HG03095 (cell line): ENCODE results near the gene NOTCH3.

Source experiments
- ATAC-seq: cut with Tn5 transposase; IDR thresholded peaks from one replicate; pipeline ENCODE4 v1.9.1; 2021; ENCODE audit warnings: moderate library complexity; ENCODE audit not compliant: unreplicated experiment

NOTCH3 gene

DNA sequence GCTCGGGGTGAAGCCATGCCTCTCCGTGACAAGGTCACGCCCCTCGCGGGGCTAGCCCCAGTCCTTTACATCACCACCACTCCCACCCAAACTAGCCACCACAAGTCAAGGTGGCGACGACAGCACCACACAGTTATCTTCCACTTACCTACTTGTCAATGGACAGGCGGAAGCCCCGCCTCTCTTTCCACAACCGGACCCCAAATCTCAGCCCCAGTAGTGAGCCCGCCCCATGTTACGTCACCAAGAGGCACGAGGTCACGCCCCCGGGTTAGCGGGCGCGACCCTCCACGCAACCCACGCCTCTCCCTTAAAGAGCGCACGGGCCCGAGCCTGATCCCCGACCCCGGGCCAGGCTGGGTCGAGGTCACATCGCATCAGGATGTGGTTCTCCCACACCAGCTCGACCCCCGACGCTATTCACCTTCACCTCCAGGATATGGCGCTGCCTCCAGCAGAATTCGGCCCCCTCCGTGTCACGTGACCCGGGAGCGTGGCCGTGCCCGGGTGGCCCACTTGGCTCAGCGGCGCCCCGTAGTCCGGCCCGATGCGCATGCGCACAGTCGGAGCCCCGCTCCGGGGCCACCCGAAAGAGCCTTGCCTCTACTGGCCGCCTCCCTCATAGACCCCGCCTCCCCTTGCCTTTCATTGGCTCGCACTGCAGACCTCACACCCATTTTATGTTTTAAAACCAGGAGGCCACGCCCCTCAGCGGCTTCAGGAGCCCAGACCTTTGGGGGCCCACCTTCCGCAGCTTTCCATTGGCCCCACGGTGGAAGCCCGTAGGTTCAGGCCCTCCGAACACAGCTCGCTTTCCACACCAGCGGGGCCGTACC lies 75.3 kb downstream of the NOTCH3 start:
- peak; percentile 71 for ATAC-seq

DNA sequence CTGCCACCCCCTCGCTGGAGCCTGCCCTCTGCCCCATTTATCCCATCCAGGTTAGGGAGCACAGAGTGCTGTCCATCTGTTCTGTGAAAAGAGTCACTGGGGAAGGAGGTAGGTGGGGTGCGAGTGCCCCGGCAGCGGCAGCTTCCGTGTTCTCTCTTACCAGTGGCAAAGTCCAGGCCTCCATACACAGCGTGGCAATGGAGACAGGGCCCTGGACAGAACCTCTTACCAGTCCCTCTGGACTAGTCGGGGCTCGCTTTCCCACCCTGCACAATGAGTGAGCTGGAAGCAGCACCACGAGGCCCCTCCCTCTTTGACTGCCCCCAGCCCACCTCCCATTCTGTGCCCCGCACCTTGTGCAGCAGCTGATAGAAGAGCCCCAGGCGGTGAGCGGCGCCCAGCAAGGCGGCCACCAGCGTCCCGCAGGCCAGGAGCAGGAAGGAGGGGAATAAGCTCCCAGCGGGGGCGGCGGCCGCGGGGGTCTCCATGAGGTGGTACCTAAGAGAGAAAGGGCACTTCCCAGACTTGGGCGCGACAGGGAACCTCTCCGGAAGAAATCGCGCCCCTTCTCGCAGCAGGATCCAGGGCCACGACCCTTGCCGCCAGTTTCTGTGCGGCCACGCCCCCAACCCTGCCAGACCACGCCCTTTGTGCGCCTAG lies 76.1 kb downstream of the NOTCH3 start:
- ATAC-seq = no peak

DNA sequence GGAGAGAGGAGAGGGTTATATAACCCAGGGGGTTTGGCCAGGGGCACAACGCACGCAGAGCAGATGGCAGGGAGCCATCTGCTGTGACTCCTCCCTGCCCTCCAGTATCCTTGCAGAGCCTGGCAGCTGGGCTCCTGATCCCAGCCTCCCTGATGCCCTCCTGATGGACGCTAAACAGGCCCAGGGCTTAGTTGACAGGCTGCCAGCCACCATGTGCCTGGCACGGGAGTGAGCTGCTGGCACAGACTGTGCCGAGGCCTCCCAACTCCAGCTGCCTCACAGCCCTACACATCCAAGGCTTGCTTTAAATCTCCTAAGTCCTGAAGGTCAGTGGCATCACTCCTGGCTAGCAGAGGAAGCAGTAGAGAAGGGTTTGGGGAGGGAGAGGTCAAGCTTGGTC lies 76.9 kb downstream of the NOTCH3 start:
- no peak for ATAC-seq

DNA sequence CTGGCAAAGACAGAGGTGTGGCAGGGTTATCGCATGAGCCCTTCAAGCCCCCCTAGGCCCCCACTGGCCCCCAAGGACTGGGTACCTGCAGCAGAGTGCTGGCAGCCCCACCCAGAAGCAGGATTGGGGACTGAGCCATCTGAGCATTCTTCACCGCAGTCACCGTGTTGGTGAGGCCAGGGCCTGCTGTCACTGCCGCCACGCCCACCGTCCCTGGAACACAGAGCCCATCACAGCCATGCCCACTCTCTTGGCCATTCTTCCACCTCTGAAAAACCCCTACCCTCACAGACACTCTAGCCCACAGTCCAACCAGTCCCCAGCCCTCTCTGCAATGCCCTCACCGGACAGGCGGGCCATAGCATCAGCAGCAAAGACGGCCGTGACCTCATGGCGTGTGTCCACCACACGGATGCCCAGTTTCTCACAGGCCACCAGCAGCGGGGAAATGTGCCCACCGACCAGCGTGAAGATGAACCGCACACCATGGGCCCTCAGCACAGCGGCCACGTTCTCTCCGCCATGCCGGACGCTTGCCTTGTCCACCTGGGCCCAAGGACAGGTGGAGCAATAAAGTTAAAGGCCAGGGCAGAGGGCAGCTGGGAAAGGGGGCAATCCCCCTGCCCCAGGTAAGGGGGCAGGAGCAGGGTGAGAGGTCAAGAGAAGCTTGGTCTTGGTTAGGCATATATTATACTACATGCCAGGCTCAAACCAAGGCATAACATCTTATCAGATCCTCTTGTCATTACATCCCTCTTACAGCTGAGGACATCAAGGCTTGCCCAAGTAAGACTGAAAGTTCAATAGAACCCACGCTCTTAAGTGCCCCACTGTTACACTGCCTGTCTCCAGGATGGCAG lies 77.5 kb downstream of the NOTCH3 start:
- no peak for ATAC-seq

DNA sequence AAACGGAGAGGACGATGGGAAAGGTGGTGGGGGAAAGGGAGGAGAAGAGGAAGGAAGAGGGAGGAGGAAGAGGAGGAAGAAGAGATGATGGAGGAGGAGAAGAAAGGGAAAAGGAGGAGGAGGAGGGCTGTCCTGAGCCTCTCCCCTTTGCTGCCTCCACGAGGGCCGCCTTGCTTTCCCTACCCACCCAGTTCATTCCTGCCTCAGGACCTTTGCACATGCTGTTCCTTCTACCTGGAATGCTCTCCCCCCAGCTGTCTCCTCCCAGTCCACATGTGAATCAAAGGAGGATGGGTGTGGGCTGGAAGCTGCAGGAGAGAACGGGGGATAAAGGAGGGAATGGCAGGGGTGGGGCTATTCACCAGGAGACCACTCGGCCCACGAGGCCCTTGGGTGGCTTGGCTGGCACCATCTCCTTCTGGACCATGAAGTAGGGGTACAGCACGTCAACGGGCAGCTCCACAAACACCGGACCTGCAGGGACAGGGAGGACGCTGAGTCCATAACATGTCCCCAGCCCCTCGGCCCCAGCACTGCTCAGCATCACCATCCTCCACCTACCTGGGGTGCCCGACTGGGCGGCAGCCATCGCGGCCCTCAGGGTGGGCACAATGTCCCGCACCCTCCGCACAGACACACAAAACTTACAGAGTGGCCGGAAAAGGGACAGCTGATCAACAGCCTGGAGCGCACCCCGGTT lies 78.3 kb downstream of the NOTCH3 start:
- no peak for ATAC-seq

DNA sequence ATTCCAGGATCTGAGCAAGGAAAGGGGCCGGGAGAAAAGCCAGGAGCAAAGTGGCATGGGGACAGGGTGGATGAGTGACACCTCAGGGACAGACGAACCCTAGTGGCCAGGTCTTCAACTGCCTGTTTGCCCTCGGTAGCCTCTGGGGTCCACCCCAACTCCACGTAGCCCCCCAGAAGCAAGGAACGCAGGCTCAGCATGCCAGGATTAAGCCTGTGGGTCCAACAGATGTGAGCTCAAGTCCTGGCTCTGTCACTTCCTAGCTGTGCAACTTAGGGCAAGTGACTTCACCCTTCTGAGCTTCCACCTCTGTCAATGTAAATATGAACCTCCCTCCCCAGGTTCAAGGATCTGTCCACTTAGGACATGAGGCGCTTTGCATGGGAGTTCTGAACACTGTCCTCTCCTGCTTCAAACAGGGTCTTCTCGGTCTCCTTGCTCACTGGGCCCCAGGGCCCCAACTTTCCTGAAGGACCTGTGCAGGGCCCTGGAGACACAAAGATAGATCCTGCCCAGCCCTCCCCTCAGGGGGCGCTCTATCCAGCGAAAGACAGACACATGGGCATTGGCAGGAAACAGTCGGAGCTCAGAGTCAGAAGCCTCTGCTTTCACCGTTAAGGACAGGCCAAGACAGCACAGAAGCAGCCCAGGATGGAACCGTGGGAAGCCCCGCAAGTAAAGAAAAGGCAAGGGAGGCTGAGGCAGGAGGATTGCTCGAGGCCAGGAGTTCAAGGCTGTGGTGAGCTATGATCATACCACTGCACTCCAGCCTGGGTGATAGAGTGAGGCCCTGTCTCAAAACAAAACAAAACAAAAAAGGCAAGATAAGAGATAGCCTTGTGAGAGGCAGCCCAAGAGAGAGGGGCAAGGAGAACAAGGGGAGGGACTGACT lies 80.4 kb downstream of the NOTCH3 start:
- no peak for ATAC-seq

DNA sequence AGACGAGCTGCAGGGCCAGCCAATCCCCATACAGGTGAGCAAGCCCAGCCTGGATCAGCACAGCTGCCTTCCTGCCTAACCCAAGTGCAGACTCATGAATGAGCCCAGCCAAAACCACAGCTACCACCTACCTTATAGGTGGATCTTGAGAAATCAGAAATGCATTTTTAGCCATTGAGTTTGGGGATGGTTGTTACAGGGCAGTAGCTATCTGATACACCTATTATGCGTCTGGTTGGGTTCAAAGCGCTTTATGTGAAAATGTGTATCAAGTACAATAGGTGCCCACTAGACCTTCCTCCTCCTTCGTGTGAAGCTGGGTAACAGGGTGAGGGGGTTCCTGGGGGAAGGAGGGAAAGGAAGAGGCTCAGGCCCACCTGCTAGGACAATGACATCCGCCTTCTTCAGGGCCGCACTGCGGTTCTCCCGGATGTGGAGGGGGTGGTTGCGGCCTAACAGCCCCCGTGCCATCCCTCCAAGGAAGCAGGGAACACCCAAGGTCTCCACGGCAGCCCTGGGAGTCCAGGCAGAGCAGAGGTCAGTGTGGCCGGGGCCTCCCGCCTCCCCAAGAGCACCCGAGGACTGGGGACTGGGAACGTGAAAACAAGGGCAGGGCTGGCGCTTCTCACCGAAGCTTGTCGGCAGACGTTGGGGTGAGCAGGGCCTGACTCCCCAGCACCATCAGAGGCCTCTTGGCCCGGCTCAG lies 81.9 kb downstream of the NOTCH3 start:
- no peak for ATAC-seq

DNA sequence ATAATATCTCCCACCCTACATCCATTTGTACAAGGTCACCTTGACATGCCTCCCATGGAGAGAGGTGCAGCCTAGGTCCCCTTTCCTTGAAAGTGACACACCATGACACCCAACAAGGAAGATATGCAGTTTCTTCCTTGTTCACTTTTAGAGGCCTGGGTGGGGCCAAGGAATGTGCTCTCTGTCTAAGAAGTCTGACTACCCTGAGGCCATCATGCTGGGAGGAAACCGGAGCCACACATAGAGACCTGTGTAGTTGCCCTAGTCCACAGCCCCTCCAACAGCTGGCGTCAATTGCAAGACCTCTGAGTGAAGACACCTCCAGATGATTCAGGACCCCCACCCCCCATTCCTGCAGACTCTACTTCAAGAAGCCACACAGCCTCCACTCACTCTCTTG lies 82.5 kb downstream of the NOTCH3 start:
- no peak for ATAC-seq

DNA sequence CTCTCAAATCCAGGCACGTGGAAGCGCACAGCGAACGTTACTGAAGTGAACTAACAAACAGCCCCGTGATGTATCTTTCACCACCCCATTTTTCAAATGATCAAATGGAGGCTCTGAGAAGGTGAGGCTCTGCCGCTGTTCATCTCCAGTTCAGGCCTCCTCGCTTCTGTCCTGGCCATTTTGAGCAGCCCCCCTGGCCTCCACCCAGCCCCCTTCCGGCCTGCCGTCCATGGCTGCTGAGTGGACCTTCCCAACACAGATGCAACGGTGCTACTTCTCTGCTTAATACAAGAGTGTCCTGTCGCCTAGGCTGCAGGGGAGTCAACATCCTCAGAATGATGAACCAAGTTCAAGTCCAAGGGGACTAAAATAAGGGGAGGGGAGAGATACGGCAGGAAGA lies 83.9 kb downstream of the NOTCH3 start:
- ATAC-seq = no peak

DNA sequence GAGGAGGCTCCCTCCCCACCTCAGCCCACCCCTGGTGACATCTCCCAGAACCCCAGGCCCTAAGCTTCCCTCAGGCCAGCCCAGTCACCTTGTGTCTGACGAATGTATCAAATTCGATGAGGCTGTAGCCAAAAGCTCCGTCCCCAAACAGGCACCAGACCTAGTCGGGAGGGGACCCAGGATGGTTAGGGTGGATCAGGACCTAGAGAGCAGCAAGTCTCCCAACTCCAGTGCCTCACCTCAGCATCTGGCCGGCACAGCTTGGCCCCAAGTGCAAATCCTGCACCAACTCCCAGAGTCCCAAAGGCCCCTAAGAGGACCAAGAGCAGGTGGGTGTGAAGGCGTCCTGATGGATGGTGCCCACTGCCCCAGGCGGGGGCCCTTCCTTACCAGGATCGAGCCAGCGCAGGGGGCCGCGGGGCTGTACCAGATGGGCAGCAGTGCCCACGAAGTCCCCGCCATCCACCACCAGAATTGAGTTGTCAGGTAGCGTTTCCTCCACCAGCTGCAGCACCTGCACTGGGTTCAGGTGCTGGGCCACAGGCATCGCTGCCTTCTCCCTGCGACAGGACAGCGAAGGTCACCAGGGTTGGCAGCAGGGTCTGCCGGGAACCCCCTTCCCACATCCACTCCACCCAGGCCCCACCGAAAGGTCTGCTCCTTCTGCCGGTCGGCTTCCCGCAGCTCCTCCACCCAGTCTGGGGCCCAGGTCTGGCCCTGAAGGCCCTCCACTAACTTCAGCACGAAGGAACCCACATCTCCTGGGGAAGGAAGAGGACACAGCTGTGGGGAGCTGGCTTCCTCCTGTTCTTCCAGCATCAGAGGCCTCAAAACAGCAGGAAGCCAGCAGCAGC lies 84.8 kb downstream of the NOTCH3 start:
- no peak for ATAC-seq

DNA sequence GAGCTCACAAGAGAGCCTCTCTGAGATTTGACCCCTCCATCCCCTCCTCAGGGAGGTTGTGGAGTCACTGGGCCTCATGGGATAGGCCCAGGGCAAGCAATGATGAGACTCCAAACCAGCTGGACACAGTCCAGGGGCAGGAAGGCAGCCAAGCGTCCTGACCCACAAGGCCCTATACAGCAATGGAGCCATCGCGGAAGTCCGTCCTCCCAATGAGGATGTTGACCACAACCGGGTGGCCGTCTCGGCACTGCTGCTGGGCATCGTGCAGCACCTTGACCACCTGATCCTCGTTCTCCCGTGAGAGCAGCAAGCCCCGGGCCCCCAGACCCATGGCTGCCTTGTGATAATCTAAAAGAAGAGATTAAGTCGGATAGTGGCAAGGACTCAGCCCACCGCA lies 85.7 kb downstream of the NOTCH3 start:
- no peak for ATAC-seq

DNA sequence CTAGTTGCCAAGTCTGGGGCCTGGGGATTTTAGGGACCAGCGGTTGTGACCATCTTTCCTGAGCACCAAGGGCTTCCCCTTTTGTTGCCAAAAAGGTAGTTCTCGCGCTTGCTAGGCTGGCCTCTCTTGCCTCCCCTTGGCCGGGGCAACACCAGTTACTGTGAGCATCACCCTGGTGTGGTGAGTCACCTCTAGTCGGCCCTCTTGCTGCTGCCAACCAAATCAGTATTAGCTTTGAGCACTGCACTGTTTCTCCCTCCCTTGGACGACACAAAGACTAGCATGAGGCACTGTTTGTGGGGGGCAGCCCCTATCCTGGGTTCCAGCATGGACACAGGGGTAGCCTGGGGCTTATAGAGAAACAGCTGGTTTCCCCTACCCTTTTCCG lies 86.6 kb downstream of the NOTCH3 start:
- ATAC-seq = no peak

DNA sequence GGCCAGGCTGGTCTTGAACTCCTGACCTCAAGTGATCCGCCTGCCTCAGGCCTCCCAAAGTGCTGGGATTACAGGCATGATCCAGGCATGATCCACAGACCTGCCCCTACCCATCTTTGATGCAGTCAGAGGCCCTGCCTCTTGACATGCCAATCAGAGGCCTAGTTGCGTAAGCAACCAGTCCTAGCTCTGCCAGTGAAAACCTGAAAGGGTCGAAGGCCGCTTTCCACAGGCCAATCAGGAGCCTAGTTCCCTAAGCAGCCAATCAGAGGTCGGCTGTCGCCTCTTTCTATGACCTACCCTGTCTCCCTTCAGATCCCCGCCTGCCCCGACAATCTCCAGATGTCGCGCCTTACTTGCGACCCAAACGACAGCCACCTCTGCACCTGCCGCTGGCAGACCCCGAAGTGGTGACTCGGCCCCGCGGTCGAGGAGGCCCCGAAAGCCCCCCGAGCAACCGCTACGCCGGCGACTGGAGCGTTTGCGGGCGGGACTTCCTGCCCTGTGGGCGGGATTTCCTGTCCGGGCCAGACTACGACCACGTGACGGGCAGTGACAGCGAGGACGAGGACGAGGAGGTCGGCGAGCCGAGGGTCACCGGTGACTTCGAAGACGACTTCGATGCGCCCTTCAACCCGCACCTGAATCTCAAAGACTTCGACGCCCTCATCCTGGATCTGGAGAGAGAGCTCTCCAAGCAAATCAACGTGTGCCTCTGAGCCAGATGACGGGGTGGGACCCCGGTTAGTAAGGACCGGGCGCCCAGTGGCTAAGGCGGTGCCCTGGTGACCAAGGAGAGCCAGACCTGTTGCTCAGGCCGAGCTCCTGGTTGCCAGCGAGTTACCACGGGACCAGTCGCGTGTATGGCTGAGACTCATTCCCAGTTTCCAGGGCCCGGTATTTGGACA lies 87.3 kb downstream of the NOTCH3 start:
- no peak for ATAC-seq

DNA sequence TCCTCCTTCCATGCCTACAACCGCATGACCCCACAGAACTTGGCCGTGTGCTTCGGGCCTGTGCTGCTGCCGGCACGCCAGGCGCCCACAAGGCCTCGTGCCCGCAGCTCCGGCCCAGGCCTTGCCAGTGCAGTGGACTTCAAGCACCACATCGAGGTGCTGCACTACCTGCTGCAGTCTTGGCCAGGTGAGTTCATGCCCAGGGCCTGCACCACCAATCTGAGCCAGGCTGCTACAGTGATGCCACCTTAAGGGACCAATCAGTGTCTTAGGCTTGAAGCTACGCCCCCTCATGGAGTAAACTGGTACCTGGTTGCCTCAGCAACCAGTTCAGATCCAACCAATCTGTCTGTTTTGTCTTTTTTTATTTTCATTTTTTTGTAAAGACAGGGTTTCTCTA lies 88.4 kb downstream of the NOTCH3 start:
- ATAC-seq = no peak

DNA sequence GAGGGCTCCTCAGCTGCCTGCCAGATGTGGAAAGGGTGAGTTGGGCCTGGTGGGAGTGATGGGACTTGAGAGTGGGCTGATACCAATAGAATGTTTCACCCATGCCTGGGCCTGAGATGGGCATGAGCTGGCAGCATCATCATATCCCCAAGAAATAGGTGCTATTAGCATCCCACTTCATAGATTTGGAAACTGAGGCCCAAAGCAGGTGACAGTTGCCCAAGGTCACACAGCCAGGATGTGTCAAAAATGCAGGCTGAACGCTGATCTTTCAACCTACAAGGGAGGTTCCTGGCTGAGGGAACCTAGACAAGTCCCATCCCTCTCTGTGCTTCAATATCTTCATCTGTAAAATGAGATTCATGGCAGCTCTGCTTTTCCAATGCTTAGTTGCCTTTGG lies 89.0 kb downstream of the NOTCH3 start:
- ATAC-seq = no peak

DNA sequence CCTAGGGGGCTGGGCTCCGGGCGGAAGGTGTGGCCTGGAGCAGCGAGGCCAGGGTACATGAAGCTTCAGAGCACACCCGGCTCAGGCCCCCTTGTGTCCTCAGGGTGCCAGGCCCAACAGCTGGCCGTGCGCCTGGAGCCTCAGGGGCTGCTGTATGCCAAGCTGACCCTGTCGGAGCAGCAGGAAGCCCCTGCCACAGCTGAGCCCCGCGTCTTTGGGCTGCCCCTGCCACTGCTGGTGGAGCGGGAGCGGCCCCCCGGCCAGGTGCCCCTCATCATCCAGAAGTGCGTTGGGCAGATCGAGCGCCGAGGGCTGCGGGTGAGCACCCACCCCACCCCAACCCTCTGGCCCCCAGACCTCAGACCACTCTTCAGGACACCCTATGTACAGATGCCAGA lies 90.4 kb downstream of the NOTCH3 start:
- no peak for ATAC-seq

DNA sequence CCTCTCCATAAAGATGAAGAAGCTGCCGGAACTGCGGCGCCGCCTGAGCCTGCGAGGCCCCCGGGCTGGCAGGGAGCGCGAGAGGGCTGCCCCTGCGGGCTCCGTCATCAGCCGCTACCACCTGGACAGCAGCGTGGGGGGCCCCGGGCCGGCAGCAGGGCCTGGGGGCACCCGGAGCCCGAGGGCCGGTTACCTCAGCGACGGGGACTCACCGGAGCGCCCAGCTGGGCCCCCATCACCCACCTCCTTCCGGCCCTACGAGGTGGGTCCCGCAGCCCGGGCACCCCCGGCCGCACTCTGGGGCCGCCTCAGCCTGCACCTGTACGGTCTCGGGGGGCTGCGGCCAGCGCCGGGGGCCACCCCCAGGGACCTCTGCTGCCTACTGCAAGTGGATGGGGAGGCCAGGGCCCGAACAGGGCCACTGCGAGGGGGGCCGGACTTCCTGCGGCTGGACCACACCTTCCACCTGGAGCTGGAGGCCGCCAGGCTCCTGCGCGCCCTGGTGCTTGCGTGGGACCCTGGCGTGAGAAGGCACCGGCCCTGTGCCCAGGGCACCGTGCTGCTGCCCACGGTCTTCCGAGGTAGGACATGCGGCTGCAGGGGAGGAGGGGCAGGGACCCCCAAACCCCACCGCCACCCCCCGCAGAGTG lies 90.9 kb downstream of the NOTCH3 start:
- no peak for ATAC-seq
